SK-N-SH (cell line): ENCODE results near the gene CD28.

Source experiments
- CTCF ChIP-seq: fragments of 200-600 bp; sonication (generic); IDR thresholded peaks from 2 replicates; pipeline ENCODE4 v1.6.1; 2017; ENCODE audit warnings: antibody characterized with exemption, mild to moderate bottlenecking, moderate library complexity
- FOXM1 ChIP-seq: IDR thresholded peaks from 2 replicates; pipeline ENCODE4 v1.4.0; 2012; ENCODE audit warnings: low read depth, mild to moderate bottlenecking
- MXI1 ChIP-seq: IDR thresholded peaks from 2 replicates; pipeline ENCODE4 v1.6.1; 2012; ENCODE audit warnings: mild to moderate bottlenecking, low read depth, low read length, improper control_type of control experiment
- PBX3 ChIP-seq: IDR thresholded peaks from 2 replicates; pipeline ENCODE4; 2012
- POLR2AphosphoS5 ChIP-seq: IDR thresholded peaks from 2 replicates; pipeline ENCODE4 v1.6.1; 2012; ENCODE audit warnings: low read depth, low read length
- RAD21 ChIP-seq: IDR thresholded peaks from 2 replicates; pipeline ENCODE4 v1.6.1; 2012; ENCODE audit warnings: mild to moderate bottlenecking, low read length
- TAF1 ChIP-seq: IDR thresholded peaks from 2 replicates; pipeline ENCODE4 v1.6.1; 2012; ENCODE audit warnings: low read depth, mild to moderate bottlenecking, low read length, moderate library complexity, borderline replicate concordance
- YY1 ChIP-seq: IDR thresholded peaks from 2 replicates; pipeline ENCODE4 v1.4.0; 2012; ENCODE audit warnings: low read depth, mild to moderate bottlenecking

- TF ChIP-seq TAF1: no peak
- no peak for TF ChIP-seq CTCF
- no peak for TF ChIP-seq RAD21
- no peak for TF ChIP-seq MXI1
- peak; percentile 70 for TF ChIP-seq PBX3
- no peak for TF ChIP-seq YY1
- no peak for TF ChIP-seq FOXM1
- no peak for TF ChIP-seq POLR2AphosphoS5
Observed at GRCh38 chr2:203740871-203741281, 34.4 kb downstream of the CD28 start.
